ENCODE results near the gene GIPC1.

GIPC1 gene

DNA sequence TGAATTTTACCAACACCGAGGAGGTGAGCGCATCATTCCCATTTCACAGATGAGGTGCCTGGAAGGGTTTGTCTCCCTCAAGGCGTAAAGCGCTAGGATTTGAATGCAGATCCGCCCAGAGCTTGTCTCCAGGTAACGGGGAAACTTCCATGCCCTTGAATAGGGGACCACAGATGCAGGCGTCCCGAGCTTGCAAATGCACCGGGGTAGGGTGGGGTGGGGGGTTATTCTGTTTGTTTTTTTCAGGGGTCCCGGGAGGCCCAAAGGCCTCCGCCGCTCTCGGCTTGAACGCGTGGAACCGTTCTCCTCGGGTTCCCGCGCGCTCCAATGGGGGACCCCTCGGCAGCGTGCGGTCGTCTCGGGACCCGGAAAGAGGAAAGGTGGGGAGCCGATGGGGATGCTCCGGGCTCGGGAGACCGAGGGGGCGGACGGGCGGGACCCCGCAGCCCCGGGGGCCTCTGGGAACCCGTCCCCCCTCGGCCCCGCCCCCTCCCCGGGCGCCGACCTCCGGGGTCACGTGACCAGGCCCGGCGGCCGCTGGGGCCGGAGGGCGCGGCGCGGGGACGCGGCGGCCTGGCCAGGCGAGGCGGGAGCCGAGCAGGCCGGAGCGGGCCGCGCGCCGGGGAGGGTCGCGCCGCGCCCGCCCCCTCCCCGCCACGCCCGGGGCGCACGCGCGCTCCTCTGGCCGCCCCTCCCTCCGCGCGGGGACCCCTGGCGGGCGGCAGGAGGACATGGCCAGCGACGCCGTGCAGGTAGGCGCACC, 63.0 kb downstream of the GIPC1 start, which contains the start of gene PKN1:
Gene PKN1, plus strand, starts transcription at position 516 of the 763 bp plus-strand sequence. Its CDS starts 216 bp downstream, at position 732.
- DNase-seq: peak; percentile 66

DNA sequence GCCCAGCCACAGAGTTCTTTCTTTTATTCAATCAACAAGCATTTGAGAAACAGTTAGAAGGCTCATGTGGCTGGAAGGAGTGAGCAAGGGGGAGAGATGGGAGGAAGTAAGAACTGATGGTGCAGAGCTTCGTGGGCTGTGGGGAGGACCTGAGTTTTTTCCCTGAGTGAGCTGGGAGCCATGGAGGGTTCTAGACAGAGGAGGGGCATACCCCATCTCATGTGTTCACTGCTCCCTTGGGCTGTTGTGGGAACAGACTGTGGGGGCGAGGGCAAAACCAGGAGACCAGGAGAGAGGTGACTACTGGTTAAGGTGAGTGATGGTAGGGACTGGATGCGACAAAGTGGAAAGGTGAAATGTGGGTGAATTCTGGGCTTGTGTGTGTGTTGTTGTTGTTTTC, 65.2 kb downstream of the GIPC1 start:
- no peak for DNase-seq

GRCh38 chr19:14428882-14429416, 67.0 kb downstream of the GIPC1 start:
- no peak for DNase-seq

All from activated naive CD4-positive, alpha-beta T cell treated with anti-CD3 and anti-CD28 coated beads, Interleukin-2, amount 50 U/mL, for 16 hours (primary cell).